ENCODE measurements around the gene ANGPTL4. TPM values are rescaled to one million over a fixed set of nuclear protein-coding genes. Genes with fewer than 3 reads are reported as not detected.

The ANGPTL4 gene
- total RNA-seq, 2 experiments from 2014 or later = not detected

DNA sequence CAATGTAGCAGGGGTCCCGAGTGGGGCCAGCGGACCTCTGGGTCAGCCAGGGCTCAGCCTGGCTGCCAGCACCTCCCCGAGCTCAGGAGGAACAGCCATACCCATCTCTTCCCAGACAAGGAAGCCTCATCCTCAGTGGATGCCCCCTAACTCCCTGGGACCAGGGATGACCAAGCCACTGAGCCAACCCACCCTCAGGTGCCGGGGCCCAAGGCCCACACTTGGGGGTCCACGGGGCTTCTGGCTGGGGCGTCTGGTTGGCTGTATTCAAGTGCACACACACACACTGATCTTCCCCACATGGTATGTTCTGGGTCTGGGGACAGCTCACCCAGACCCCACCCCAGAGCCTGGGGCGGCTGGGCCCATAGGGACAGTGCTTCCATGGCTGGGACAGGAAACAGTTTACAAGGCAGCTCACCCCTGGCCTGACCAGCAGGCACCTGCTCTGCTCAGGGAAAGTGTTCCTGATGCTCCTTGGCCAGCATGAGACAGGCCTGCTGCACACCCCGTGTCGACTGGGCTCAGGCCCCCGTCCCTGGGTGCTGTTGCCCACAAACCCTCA, 33.9 kb downstream of the ANGPTL4 start:
- Histone ChIP-seq H3K27me3 (ENCODE audit: control insufficient read depth in 1 of 2, insufficient read depth in 2 of 2, low read length in 2 of 2) (no peaks in the 10 kb centered on the region), H3K9me3 (ENCODE audit: control insufficient read depth in 1 of 2, insufficient read depth in 1 of 2, low read length in 2 of 2) (no peaks in the 10 kb centered on the region), H3K4me1 (ENCODE audit: insufficient read depth, low read length) (peaks cover 24% of the 10 kb centered on the region), H3K36me3 (ENCODE audit: insufficient read depth, low read length) (peaks cover 29% of the 10 kb centered on the region), H3K4me3 (ENCODE audit: low read length) (no peak overlapping the region), H3K27ac (ENCODE audit: low read depth in 1 of 2, low read length in 2 of 2) (no peak overlapping the region)
- Mint-ChIP-seq H3K9me3 (no peaks in the 10 kb centered on the region), H3K4me1 (ENCODE audit: low read depth) (peaks cover 19% of the 10 kb centered on the region), H3K4me3 (no peak overlapping the region), H3K36me3 (ENCODE audit: low read depth) (peaks cover 50% of the 10 kb centered on the region), H3K27ac (no peak overlapping the region), H3K27me3 (no peaks in the 10 kb centered on the region)
- ChIA-PET CTCF (interaction anchor here (1.1 kb wide), 1 partner anchor 44 kb away, joined by 4 read pairs; no protein-coding TSS in a partner anchor), POLR2A (no interaction called here)
- ATAC-seq (ENCODE audit: poor library complexity) (no peak), DNase-seq (no peak)
- intact Hi-C loops (cut with DNase I, micrococcal nuclease) = loop anchor here in 1 of 2 experiments (10.0 kb wide), 1 partner anchor 453 kb away; the partner anchor contains the start of gene TIMM44
- TF ChIP-seq, protein P1, sequence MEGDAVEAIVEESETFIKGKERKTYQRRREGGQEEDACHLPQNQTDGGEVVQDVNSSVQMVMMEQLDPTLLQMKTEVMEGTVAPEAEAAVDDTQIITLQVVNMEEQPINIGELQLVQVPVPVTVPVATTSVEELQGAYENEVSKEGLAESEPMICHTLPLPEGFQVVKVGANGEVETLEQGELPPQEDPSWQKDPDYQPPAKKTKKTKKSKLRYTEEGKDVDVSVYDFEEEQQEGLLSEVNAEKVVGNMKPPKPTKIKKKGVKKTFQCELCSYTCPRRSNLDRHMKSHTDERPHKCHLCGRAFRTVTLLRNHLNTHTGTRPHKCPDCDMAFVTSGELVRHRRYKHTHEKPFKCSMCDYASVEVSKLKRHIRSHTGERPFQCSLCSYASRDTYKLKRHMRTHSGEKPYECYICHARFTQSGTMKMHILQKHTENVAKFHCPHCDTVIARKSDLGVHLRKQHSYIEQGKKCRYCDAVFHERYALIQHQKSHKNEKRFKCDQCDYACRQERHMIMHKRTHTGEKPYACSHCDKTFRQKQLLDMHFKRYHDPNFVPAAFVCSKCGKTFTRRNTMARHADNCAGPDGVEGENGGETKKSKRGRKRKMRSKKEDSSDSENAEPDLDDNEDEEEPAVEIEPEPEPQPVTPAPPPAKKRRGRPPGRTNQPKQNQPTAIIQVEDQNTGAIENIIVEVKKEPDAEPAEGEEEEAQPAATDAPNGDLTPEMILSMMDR (IDR thresholded peaks at IDR 0.05) = no peak

DNA sequence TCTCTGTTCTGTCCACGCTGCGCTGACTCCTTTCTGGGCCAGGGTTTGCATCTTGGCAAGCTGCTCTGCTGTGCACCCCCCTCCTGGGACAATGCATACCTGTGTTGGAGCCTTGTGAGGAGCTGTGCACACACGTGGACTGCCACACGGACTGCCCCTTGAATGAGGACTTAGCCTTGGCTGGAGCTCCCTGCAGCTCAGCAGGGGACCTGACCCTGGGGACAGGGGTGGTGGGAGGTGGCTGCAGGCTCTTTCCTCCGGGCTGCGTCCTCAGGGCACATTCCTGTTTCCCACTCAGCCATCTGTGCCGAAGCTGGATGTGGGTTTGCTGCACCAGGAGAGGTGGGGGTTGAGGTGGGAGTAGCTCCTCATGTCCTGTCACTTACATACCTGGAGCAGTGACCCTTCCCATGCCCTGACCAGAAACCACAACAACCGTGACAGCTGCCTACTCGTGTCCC, 34.4 kb downstream of the ANGPTL4 start:
- no peak for ATAC-seq (ENCODE audit: poor library complexity)
- H3K27me3 Mint-ChIP-seq = no peaks in the 10 kb centered on the region
- H3K36me3 ChIP-seq (ENCODE audit: insufficient read depth, low read length) = peaks cover 34% of the 10 kb centered on the region
- no peaks in the 10 kb centered on the region for H3K9me3 ChIP-seq (ENCODE audit: control insufficient read depth in 1 of 2, insufficient read depth in 1 of 2, low read length in 2 of 2)
- intact Hi-C loops (cut with DNase I, micrococcal nuclease) = loop anchor here in 1 of 2 experiments (10.0 kb wide), 1 partner anchor 454 kb away; the partner anchor contains the start of gene TIMM44
- H3K36me3 Mint-ChIP-seq (ENCODE audit: low read depth) = peaks cover 48% of the 10 kb centered on the region
- no peak overlapping the region for H3K27ac ChIP-seq (ENCODE audit: low read depth in 1 of 2, low read length in 2 of 2)
- no peak overlapping the region for H3K4me3 Mint-ChIP-seq
- H3K27ac Mint-ChIP-seq = no peak overlapping the region
- TF ChIP-seq, protein P1 (IDR thresholded peaks at IDR 0.05) = no peak
- POLR2A ChIA-PET = no interaction called here
- DNase-seq = no peak
- H3K4me1 Mint-ChIP-seq (ENCODE audit: low read depth) = peaks cover 15% of the 10 kb centered on the region
- no peaks in the 10 kb centered on the region for H3K9me3 Mint-ChIP-seq
- CTCF ChIA-PET = interaction anchor here (1.1 kb wide), 1 partner anchor 44 kb away, joined by 4 read pairs; no protein-coding TSS in a partner anchor
- H3K4me3 ChIP-seq (ENCODE audit: low read length) = no peak overlapping the region
- no peaks in the 10 kb centered on the region for H3K27me3 ChIP-seq (ENCODE audit: control insufficient read depth in 1 of 2, insufficient read depth in 2 of 2, low read length in 2 of 2)
- peaks cover 24% of the 10 kb centered on the region for H3K4me1 ChIP-seq (ENCODE audit: insufficient read depth, low read length)

DNA sequence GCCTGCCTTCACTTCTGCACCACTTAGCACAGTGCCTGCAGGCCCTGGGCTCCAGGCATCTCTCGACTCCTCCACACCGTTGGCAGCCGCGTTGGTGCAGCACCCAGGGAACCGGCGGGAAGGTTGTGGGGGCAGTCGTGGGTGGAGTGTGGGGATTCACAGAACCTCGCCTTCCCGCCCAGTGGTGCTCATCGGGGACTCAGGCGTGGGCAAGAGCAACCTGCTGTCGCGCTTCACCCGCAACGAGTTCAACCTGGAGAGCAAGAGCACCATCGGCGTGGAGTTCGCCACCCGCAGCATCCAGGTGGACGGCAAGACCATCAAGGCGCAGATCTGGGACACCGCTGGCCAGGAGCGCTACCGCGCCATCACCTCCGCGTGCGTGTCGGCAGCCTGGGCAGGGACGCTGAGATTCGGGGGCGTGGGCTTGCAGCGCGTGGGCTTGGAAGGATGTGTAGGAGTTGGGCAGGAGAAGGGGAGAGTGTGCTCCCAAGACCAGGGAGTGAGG, 35.8 kb downstream of the ANGPTL4 start:
- H3K27me3 Mint-ChIP-seq = no peaks in the 10 kb centered on the region
- peaks cover 42% of the 10 kb centered on the region for H3K36me3 ChIP-seq (ENCODE audit: insufficient read depth, low read length)
- H3K36me3 Mint-ChIP-seq (ENCODE audit: low read depth) = peaks cover 57% of the 10 kb centered on the region
- H3K9me3 Mint-ChIP-seq = no peaks in the 10 kb centered on the region
- no peak overlapping the region for H3K27ac ChIP-seq (ENCODE audit: low read depth in 1 of 2, low read length in 2 of 2)
- TF ChIP-seq, protein P1 (IDR thresholded peaks at IDR 0.05) = no peak
- H3K27ac Mint-ChIP-seq = no peak overlapping the region
- intact Hi-C loops (cut with DNase I, micrococcal nuclease) = loop anchor here in 1 of 2 experiments (10.0 kb wide), 1 partner anchor 455 kb away; the partner anchor contains the start of gene TIMM44
- H3K4me3 ChIP-seq (ENCODE audit: low read length) = no peak overlapping the region
- H3K27me3 ChIP-seq (ENCODE audit: control insufficient read depth in 1 of 2, insufficient read depth in 2 of 2, low read length in 2 of 2) = no peaks in the 10 kb centered on the region
- DNase-seq (no peak), ATAC-seq (ENCODE audit: poor library complexity) (no peak)
- POLR2A ChIA-PET = no interaction called here
- peaks cover 24% of the 10 kb centered on the region for H3K4me1 ChIP-seq (ENCODE audit: insufficient read depth, low read length)
- H3K9me3 ChIP-seq (ENCODE audit: control insufficient read depth in 1 of 2, insufficient read depth in 1 of 2, low read length in 2 of 2) = no peaks in the 10 kb centered on the region
- peaks cover 15% of the 10 kb centered on the region for H3K4me1 Mint-ChIP-seq (ENCODE audit: low read depth)
- no peak overlapping the region for H3K4me3 Mint-ChIP-seq
- CTCF ChIA-PET = no interaction called here
